SU-DHL-6 (cell line): ENCODE data around the gene RBMS3.

Experiments
- EZH2phosphoT487 ChIP-seq: fragments of 200-600 bp; sonication (generic), shearing (Covaris generic); conservative IDR thresholded peaks from 2 replicates; pipeline ENCODE4 v1.6.1; 2018; ENCODE audit warnings: mild to moderate bottlenecking, antibody characterized with exemption, low read length, moderate library complexity, mixed read lengths
- TF ChIP-seq, protein P1 (sequence below): fragments of 200-600 bp; sonication (generic); IDR thresholded peaks from one replicate; pipeline ENCODE4 v1.5.1; 2017; ENCODE audit warnings: antibody characterized with exemption, mild to moderate bottlenecking, low read length, moderate library complexity; ENCODE audit not compliant: insufficient read depth, poor library complexity, severe bottlenecking

DNA sequence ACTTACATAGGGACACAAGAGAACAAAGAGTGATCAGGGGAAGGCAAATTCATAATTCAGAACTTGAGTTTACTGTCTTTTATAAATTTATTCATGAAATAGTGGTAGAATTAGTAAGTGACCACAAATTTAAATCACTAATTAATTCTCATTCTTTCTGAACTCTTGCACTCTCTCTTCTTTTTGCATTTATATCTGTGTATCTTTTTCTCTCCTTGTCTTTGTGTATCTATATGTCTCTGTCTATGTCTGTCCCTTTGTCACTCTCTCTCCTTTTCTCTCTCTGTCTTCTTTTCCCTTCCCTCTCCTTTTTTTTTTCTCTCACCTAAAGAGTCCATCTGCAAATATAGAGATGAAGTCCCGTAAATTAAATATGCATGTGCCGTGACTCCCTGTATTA lies 31.5 kb downstream of the RBMS3 start:
- TF ChIP-seq, protein P1, sequence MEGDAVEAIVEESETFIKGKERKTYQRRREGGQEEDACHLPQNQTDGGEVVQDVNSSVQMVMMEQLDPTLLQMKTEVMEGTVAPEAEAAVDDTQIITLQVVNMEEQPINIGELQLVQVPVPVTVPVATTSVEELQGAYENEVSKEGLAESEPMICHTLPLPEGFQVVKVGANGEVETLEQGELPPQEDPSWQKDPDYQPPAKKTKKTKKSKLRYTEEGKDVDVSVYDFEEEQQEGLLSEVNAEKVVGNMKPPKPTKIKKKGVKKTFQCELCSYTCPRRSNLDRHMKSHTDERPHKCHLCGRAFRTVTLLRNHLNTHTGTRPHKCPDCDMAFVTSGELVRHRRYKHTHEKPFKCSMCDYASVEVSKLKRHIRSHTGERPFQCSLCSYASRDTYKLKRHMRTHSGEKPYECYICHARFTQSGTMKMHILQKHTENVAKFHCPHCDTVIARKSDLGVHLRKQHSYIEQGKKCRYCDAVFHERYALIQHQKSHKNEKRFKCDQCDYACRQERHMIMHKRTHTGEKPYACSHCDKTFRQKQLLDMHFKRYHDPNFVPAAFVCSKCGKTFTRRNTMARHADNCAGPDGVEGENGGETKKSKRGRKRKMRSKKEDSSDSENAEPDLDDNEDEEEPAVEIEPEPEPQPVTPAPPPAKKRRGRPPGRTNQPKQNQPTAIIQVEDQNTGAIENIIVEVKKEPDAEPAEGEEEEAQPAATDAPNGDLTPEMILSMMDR: no peak
- TF ChIP-seq EZH2phosphoT487: no peak
